ENCODE measurements around the gene HYAL3.

HYAL3 gene

DNA sequence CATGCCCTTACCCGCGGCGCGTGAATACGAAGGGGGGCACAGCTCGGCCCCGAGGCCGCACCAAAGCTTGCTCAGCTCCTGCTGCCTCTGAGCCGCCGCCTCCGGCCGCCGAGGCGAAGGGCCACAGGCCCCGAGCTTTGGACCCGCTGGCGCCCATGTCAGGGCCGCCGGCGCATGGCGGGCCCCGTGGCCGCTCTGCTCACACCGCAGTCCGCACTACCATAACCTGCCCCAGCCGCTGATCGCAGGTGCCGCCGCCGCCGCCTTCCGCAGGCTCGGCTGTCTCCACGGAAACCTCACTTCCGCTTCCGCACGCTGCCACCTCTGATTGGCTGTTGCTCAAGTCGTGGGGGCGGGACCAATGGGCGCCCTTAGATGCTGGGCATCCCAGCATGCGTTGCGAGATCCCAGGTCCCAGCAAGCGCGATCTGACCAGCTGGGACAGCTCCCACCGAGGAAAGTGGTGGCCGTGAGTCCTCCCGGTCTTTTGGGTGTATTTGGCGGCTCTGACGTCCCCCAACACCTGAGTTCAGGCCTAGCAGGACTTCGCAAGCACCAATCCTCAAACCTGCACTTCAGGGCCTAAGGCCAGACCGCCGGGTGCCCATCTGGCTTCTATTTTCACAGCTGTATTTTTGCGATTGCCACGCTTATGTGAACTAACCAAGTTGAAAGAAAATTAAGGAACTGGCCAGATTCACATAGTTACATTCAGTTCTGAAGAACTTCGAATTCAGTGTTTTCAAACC, 28.9 kb upstream of the HYAL3 start, which contains the start of gene TUSC2:
Gene TUSC2 (minus strand): TSS at position 281 of the 749 bp plus-strand sequence. CDS start 124 bp downstream, at position 157.
- peak; percentile 96 for DNase-seq

DNA sequence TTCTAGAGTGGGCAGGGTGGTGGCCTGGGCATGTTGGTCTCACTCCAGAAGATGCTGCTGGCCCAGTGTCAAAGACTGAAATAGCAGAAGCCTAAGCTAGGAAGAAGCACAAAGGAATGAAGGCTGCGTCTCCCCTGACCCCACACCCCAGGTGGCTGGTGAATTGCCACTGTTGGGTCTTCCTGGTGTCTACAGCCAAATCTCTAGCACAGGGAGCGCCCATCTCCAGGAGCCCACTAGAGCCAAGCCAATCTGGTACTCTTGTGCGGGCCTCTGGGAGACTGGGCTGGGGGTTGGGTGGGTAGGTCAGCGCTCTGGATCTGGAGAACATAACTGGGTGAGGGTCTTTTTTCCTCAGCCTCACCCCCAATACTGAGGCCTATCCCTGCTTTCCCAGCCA, 27.9 kb upstream of the HYAL3 start:
- no peak for DNase-seq

- no peak for DNase-seq
Measured at GRCh38 chr3:50326182-50326541, 27.0 kb upstream of the HYAL3 start.

- no peak for DNase-seq
Measured at GRCh38 chr3:50325497-50326181, 26.4 kb upstream of the HYAL3 start.

- no peak for DNase-seq
Measured at GRCh38 chr3:50325113-50325480, 25.9 kb upstream of the HYAL3 start.

DNA sequence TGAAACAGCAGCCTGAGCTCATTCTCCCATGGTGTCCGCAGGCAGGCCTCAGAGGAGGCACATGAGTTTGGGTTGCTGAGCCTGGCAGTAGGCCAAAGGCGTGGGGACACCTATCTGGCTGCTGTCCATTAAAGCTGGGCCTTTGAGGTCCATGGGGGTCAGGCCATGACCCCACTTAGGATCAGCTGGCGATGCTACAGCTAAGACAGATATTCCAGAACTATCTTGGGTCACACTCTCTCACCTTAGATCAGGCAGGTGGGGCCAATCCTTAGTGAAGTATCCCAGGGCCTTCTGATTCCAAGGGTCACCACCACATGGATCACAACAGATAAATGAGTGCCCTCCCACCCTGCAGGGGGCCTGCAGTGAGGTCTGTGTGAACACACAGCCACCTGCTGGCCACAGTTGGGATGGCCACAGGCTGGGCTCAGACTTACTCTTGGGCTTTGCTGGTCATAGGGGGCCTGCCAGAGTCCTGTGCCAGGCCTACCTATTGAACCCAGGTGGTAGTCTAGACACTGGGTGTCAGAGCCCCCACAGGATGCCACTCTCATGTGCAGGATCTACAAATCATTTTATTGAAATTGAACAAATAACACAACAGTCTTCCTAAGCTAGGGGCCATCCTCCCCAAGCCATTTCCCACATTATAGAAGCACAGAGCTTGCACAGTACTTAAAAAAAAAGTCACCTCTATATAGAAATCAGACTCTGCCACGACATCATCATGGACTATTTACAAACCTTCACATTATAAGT, 25.3 kb upstream of the HYAL3 start:
- peak; percentile 73 for DNase-seq

DNA sequence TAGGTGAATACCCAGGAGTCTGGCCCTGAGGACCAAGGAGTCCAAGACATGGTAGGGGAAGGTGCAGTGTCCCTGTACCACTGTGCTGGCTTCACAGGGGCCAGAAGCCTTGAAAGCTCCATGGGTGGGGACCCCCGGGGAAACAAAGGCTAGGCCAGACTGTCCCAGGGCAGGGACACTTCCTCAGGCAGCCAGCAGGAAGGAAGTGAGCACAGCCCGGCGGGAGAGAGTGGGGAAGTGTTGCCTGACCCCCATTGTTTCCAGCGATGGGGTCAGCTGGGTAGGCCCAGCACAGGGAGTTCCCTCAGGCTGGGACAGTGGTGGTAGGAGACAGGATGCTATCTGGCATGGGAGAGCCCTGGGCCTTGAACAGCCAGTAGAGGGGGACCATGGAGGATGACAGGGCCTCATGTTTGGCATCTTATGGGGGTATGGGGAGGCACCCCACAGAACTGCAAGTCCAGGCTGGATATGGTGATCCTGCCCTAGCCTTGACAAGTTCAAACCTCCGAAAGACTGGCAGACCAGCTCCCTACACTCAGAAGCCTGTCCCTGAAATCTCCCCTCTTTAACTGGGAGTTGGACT, 24.5 kb upstream of the HYAL3 start:
- no peak for DNase-seq

GRCh38 chr3:50323092-50323600, 23.9 kb upstream of the HYAL3 start:
- no peak for DNase-seq

DNA sequence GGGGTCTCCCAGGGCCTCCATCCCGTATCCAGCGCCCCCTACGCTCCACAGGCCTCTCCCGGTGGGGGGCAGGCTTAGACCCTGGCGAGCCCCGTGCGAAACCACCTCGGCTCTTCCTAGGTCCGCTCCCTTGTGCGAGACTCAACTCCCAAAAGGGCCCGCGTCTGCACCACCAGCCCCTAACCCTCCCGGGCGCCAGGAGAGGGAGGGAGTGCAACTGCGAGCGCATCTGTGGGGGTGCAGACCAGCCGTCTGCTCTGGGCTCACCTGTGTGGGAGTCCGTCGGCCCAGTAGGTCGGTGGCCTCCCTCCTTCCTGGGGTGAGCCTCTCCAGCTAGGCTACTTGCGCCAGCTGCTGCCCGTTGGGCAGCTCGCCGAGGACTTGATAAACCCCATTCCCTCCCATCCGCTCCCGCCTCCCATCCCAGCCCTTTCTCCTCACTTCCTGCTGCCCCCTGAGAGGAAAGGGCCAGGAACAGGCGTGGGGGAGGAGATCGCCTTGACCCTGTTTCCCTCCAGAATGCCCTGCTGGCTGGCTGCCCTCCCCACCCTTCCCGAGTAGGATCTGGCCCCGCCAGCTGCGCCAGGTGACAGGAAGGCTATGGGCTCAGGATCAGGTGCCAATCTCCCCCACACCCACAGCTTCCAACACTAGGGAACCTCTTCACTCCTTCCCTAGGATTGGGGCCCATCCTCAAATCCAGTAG, 23.3 kb upstream of the HYAL3 start, which contains the start of gene HYAL2:
Gene HYAL2 (minus strand): TSS at position 360 of the 706 bp plus-strand sequence. CDS start 2,256 bp downstream, outside the sequence.
- DNase-seq: no peak

DNA sequence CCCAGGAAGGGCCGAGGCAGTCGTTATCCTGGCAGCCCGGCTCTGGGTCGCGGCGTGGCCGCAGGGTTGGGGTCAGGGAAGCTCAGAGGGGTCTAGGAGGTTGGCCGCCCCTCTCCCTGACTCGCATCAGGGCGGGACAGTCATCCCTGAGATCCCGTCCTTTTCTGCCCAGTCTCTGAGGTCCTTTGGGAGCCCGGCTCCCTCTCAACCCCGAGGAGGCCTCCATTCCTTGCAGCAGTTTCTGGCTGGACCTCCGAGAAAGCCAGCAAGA, 22.8 kb upstream of the HYAL3 start:
- no peak for DNase-seq

DNA sequence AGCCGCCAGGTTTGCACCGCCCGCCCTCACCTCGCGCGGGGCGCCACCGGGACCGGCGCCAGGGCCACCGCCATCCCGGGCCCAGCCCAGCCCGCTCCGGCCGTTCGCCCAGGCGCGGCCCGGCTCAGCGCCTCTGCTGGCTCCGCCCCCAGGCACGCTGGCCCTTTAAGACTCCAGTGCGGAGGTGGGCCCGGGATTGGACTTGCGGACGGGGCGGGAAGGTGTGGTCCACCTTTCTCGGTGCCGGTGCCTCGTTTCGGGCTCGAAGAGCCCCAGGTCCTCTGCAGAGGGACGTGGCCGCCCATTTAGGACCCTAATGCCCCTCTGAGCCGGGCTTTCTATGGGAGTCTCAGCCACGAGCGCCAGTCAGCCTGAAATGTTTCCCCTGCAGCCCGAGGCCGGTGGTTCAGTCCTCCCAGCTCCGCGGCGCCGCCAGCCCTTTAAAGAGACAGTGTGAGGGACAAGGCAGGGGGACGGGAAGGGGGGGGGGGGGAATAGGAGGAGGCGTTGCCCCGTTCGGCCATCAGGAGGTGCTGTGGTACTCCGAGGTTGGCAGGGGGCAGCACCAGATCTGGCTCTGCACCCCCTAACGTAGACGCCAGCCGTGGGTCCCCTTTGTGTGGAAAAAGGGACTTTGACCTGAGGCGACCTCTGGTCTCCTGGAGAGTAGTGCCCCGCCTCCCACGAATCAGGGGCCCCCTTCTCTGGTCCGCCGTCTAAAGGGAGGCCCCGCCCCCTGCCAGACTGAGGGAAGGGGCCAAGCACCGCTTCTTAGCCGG, 22.3 kb upstream of the HYAL3 start:
- DNase-seq: peak; percentile 90

- peak; percentile 75 for DNase-seq
Measured at GRCh38 chr3:50320853-50321335, 21.7 kb upstream of the HYAL3 start.

- DNase-seq: no peak
Measured at GRCh38 chr3:50319894-50320625, 20.9 kb upstream of the HYAL3 start.

DNA sequence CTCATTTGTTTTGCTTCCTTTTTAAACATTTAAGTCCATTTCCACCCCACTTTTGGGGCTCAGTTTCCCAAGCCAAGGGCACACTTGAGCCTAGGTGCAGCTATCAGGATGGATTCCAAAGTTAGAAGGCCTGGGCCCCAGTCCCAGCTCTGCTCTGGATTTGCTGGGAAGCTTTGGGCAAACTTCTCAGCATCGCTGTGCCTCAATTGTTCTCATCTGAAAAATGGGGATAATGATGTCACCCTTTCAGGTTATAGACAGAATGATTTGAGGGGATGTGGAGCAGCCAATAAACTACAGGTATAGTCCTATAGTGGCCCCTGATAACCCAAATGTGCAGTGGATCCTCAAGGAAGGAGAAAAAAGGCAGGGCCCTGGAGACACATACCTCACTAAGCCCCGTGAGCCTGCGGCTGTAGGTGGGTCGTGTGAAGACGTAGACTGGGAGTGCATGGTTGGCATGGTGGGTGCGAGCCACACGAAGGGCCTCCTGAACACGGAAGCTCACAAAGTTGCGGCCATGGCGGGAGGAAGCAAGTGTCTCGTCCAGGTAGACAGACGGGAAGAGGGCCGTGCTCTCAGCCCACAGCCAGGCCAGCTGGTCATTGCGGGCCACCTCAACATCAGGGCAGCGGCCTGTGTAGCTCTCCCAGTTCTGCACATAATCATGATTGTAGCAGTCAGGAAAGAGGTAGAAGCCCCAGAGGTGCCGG, 20.1 kb upstream of the HYAL3 start:
- no peak for DNase-seq

- no peak for DNase-seq
Measured at GRCh38 chr3:50318615-50319014, 19.4 kb upstream of the HYAL3 start.

GRCh38 chr3:50318163-50318562, 19.0 kb upstream of the HYAL3 start:
- no peak for DNase-seq

GRCh38 chr3:50317300-50317699, 18.1 kb upstream of the HYAL3 start:
- no peak for DNase-seq

GRCh38 chr3:50316657-50317242, 17.5 kb upstream of the HYAL3 start:
- DNase-seq: no peak

- DNase-seq: no peak
Measured at GRCh38 chr3:50314816-50315215, 15.6 kb upstream of the HYAL3 start.

DNA sequence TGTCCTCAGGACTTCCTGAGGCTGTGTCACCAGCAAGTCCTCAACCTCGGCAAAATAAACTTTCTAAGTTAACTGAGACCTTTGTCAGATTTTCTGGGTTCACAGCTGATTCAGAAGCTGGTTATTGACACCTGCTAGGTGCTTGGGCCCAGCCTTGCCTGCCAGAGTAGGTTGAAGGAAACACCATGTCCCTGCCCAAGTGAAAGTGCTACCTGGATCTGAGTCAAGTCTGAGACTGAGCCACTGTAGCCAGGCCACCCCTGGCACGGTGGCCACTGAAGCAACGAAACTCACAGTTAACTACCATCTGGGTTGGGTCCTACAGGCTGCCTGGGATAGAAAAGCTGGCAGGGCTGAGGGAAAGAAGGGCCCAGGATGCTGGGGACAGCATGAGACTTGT, 15.1 kb upstream of the HYAL3 start:
- DNase-seq: no peak
